HFF-Myc (cell line): ENCODE data around the gene CBLN3.

Experiments
- DNase-seq: peaks from one replicate; pipeline ENCODE4 v3.0.0-alpha.2; 2011; ENCODE audit warnings: low read depth; ENCODE audit errors: extremely low read depth
- H3K4me3 ChIP-seq: replicated peaks from 2 replicates; pipeline ENCODE4 v1.5.1; 2011; ENCODE audit warnings: low read depth, mild to moderate bottlenecking, control low read depth, low read length
- CTCF ChIP-seq: IDR thresholded peaks from 2 replicates; pipeline ENCODE4 v1.5.1; 2012; ENCODE audit warnings: mild to moderate bottlenecking, low read depth, low read length, control low read depth; ENCODE audit errors: missing control alignments

The CBLN3 gene

GRCh38 chr14:24422694-24423601, 6.5 kb downstream of the CBLN3 start:
- DNase-seq = no peak
- no peak overlapping the region for H3K4me3 ChIP-seq
- no peak for TF ChIP-seq CTCF

- no peak overlapping the region for H3K4me3 ChIP-seq
- DNase-seq = no peak
- TF ChIP-seq CTCF = no peak
These were observed 7.2 kb downstream of the CBLN3 start for GRCh38 chr14:24422261-24422660.

- DNase-seq = no peak
- no peak for TF ChIP-seq CTCF
- H3K4me3 ChIP-seq = no peak overlapping the region
These were observed 11.0 kb downstream of the CBLN3 start for GRCh38 chr14:24418492-24418873.

DNA sequence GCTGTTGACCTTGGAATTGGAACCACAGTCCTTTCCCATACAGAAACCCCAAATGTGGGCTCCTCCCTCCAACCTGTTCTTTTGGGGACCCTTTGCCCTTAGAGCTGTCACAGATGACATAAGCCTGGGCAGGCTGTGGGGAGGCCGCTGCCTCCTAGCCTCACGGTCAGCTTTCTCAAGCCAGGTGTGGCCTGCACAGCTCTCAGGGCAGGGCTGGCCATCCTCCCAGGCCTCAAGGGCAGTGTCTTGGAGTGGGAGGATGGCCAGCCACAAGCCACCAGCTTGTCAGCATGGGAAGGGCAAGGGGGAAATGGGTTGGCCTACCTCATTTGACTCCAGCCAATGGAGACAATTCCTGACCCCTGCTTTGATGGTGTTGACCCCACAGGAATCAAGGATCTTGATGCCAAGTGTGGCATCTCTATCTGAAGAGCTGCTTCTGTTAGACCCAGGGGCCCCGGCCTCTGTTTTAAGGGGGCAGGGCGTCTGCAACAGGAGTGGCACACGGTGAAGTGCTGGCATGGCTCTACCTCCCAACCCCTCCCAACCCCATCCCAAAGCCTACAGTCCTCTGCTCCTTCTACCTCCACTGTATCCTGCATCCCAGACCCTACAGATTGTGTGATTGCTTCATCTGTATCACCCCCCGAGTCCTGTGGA, 11.5 kb downstream of the CBLN3 start:
- DNase-seq = no peak
- TF ChIP-seq CTCF = no peak
- H3K4me3 ChIP-seq = no peak overlapping the region

DNA sequence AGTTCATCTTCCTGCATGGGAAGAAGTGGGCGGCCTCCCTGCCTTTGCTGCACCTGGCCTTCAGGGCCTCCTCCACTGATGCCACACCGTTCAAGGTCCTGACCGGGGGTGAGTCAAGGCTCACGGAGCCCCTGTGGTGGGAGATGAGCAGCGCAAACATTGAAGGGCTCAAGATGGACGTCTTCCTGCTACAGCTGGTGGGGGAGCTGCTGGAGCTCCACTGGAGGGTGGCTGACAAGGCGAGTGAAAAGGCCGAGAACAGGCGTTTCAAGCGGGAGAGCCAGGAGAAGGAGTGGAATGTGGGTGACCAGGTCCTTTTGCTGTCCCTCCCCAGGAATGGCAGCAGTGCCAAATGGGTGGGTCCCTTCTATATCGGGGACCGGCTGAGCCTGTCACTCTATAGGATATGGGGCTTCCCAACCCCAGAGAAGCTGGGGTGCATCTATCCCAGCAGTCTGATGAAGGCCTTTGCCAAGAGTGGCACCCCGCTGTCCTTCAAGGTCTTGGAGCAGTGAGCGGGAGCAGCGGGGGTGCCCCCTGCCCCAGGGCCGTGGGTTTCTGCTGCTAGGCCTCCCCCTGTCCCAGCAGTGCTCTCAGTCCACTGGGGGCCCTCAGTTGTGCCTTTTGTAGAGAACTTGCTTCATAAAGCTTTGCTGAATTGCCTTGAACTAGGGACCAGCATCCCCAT, 12.4 kb downstream of the CBLN3 start:
- no peak for TF ChIP-seq CTCF
- DNase-seq = no peak
- H3K4me3 ChIP-seq = no peak overlapping the region

GRCh38 chr14:24416254-24416931, 13.1 kb downstream of the CBLN3 start:
- H3K4me3 ChIP-seq = no peak overlapping the region
- no peak for TF ChIP-seq CTCF
- DNase-seq = no peak
